PFSK-1 (cell line): ENCODE results near the gene FAM3A.

Experiments used
- FOXP2 ChIP-seq: optimal IDR thresholded peaks from 2 replicates; pipeline ENCODE3; 2011; ENCODE audit warnings: borderline replicate concordance, control low read depth, inconsistent platforms; ENCODE audit not compliant: insufficient read depth; ENCODE audit errors: extremely low read length, extremely low read depth
- POLR2AphosphoS5 ChIP-seq: IDR thresholded peaks from 2 replicates; pipeline ENCODE4 v1.6.1; 2012; ENCODE audit warnings: low read depth, mild to moderate bottlenecking, control low read depth, low read length, moderate library complexity
- SIN3A ChIP-seq: IDR thresholded peaks from 2 replicates; pipeline ENCODE4 v1.6.1; 2012; ENCODE audit warnings: mild to moderate bottlenecking, low read length, moderate library complexity, borderline replicate concordance; ENCODE audit not compliant: insufficient read depth
- TAF1 ChIP-seq: IDR thresholded peaks from 2 replicates; pipeline ENCODE4 v1.6.1; 2012; ENCODE audit warnings: low read length, control low read depth, borderline replicate concordance; ENCODE audit not compliant: insufficient read depth
- TF ChIP-seq, protein P1 (sequence below), 2 experiments: IDR thresholded peaks; 2 replicates each; pipeline versions ENCODE4 v1.6.1 to v1.8.0; 2011 to 2012; ENCODE audit warnings: low read depth in 2 of 2, low read length in 2 of 2, control low read depth in 1 of 2, inconsistent platforms in 1 of 2, mild to moderate bottlenecking in 1 of 2, moderate library complexity in 1 of 2; ENCODE audit not compliant: insufficient read depth in 1 of 2

FAM3A gene

DNA sequence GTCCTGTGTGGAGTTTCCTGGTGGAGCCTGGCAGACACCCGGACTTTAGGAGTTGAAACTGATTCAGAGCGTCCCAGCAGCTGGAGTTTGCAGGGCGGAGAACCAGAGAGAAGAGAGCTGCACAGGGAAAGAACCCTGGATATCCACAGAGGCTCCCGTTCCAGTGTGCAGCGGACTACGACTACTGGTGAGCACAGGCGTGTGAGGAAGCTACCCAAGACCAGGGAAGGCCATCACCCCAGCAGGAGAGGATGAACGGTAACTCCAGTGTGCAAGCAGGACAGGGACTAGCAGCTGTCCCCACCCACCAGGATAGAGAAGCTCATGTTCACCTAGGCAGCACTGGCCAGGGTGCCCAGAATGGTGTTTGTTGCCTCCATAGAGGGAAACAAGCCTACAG is 39.2 kb downstream of the FAM3A start:
- TF ChIP-seq POLR2AphosphoS5 (0 out of 2 replicates have a peak, but pooled peaks have one; percentile 42), FOXP2 (no peak)

DNA sequence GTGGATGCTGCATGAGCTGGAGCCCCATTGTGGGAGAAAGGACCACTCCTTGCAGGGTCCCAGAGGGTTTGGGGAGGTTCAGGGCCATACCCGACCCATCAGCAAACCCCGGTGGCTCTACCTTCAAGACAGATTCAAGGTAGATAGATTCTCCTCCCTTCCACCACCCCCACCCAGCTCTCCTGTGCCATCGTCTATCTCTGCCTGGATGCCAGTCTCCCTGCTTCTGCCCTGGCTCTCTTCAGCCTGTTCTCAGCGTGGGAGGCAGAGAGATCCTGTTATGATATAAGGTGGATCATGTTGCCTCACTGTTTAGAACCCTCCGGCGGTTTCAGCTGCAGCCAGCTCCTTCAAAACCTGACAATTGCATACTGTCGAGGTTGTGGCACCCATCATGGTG is 42.3 kb downstream of the FAM3A start:
- TF ChIP-seq SIN3A, result no peak
- TF ChIP-seq, protein P1, sequence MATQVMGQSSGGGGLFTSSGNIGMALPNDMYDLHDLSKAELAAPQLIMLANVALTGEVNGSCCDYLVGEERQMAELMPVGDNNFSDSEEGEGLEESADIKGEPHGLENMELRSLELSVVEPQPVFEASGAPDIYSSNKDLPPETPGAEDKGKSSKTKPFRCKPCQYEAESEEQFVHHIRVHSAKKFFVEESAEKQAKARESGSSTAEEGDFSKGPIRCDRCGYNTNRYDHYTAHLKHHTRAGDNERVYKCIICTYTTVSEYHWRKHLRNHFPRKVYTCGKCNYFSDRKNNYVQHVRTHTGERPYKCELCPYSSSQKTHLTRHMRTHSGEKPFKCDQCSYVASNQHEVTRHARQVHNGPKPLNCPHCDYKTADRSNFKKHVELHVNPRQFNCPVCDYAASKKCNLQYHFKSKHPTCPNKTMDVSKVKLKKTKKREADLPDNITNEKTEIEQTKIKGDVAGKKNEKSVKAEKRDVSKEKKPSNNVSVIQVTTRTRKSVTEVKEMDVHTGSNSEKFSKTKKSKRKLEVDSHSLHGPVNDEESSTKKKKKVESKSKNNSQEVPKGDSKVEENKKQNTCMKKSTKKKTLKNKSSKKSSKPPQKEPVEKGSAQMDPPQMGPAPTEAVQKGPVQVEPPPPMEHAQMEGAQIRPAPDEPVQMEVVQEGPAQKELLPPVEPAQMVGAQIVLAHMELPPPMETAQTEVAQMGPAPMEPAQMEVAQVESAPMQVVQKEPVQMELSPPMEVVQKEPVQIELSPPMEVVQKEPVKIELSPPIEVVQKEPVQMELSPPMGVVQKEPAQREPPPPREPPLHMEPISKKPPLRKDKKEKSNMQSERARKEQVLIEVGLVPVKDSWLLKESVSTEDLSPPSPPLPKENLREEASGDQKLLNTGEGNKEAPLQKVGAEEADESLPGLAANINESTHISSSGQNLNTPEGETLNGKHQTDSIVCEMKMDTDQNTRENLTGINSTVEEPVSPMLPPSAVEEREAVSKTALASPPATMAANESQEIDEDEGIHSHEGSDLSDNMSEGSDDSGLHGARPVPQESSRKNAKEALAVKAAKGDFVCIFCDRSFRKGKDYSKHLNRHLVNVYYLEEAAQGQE (IDR thresholded peaks at IDR 0.05; ENCODE audit: insufficient read depth in 1 of 2, low read depth in 2 of 2, low read length in 2 of 2), result no peak
- TF ChIP-seq POLR2AphosphoS5, result no peak
- no peak for TF ChIP-seq FOXP2
- TF ChIP-seq TAF1, result no peak

DNA sequence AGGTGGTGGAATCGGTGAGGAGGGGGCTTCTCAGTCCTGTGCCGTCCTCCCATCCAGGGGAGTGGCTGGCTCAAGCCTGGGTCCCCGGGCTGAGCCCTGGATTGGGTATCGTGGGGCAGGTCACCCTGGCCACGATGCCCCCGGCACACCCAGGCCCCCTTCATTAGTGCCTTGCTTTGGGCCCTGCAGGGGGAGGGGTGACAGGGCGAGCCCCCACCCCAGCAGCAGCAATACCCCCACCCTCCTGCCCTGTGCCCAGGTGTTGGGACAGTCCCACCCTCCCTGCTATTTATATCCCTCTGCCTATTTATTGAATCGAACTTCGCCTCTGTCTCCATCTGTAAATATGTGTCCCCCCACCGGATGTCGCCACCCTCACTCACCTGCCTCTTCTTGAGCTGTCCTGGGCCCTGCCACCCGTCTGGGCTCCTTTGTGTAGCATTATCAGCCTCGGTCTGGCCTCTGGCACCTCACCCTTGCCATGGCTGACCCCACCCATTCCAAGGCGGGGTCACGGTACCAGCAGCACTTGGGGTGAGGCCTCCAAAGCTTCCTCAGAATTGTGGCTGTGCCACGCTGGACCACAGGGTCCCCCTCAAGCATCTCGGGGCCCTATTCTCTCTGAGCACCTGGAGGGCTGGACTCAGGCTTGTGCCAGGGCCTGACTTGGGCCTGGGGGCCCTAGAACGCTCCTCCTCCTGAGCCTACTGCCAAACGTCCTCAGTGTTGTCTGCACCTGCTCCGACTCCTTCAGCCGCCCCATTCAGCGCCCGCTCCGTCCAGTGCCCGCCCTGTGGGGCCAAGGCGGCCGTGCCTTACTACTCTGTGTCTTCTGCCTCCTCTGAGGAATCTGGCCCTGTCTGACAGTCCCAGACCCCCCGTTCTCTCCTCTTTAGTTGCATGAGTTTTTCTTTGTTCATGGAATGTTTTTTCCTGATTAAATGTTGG is 43.1 kb downstream of the FAM3A start:
- TF ChIP-seq POLR2AphosphoS5 (no peak), TAF1 (no peak), SIN3A (no peak), FOXP2 (no peak)
- TF ChIP-seq, protein P1 (IDR thresholded peaks at IDR 0.05; ENCODE audit: insufficient read depth in 1 of 2, low read depth in 2 of 2, low read length in 2 of 2), result no peak

DNA sequence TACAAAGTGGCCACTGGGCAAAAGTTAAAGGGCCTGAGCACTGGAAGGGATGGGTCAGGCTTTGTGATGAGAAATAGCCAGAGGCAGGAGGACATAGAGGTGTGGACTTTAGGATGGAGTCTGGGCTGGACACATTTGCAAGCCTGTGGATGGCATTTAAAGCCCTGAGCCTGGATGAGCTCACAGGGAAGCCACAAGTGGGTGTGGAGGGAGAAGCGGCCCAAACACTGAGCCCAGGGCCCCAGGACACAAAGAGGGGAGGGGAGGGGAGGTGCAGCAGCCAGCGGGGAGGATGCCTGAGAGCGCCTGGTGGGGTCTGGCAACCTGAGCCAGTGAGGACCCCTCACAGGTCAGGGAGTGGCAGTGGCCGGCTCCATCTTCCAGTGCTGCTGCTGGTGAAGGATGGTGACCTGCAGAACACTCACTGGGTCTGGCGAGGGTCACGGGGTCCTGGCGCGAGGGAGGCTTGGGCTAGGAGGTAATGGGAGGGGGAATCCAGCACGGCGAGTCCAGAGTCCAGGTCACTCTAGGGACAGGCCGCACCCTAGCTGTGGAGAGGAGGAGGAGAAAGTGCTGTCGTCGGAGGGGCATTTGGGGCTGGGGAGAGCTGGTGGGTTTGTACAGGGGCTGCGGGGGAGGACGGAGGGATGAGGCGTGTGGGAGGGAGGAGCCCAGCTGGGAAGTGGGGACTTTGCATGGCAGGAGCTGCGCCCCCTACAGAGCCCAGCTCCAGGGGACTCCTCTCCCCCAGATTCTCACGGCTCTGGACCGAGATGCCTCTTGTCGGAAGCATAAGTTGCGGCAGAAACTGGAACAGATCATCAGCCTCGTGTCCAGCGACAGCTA is 44.0 kb downstream of the FAM3A start:
- TF ChIP-seq SIN3A, result no peak
- TF ChIP-seq POLR2AphosphoS5, result no peak
- no peak for TF ChIP-seq TAF1
- no peak for TF ChIP-seq FOXP2
- TF ChIP-seq, protein P1 (IDR thresholded peaks at IDR 0.05; ENCODE audit: insufficient read depth in 1 of 2, low read depth in 2 of 2, low read length in 2 of 2), result no peak

DNA sequence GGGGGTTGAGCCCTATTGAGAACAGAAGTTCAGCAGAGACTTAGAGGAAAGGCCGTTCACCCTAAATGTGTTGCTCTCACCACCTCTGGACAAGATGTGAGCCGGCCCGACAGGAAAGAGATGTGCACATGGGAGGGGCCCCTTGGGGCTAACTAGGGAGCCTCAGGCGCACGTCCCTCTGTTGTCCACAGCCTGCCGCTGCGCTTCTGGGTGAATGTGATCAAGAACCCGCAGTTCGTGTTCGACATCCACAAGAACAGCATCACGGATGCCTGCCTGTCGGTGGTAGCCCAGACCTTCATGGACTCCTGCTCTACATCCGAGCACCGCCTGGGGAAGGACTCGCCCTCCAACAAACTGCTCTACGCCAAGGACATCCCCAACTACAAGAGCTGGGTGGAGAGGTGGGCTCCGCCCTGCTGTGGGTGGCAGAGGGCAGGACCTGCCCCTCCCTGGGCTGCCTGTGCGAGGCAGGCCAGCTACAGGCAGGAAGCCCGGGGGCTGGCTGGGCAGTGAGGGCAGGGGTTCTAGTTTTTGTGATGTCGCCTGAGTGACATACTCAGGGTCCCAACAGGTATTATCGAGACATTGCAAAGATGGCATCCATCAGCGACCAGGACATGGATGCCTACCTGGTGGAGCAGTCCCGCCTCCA is 45.0 kb downstream of the FAM3A start:
- TF ChIP-seq, protein P1 (IDR thresholded peaks at IDR 0.05; ENCODE audit: insufficient read depth in 1 of 2, low read depth in 2 of 2, low read length in 2 of 2), result no peak
- TF ChIP-seq FOXP2 (no peak), SIN3A (no peak), TAF1 (no peak), POLR2AphosphoS5 (no peak)
